ENCODE data around the gene UNC119. TPM values are rescaled to one million over a fixed set of nuclear protein-coding genes. Genes with fewer than 3 reads are reported as not detected.

UNC119 gene
- total RNA-seq, 4 donors from 2014 or later, result 16.1 to 36.3 (median 23.2) TPM

GRCh38 chr17:28501421-28502284 lies 50.8 kb downstream of the UNC119 start:
- no peak for DNase-seq (ENCODE audit: extremely low spot score)
- peaks cover 0 to 23% (median 0%) of the 10 kb centered on the region in 4 donors for H3K27me3 ChIP-seq
- no peak overlapping the region for H3K27ac ChIP-seq (replicated peaks in 1 of 4)
- peaks cover 0 to 6% (median 0%) of the 10 kb centered on the region in 4 donors for H3K4me1 ChIP-seq
- intact Hi-C loops (cut with DNase I), result no loop called here
- H3K4me3 ChIP-seq, result no peak overlapping the region
- H3K36me3 ChIP-seq, result no peaks in the 10 kb centered on the region
- no peak for TF ChIP-seq CTCF (IDR thresholded peaks at IDR 0.05)
- no peak for TF ChIP-seq POLR2A (IDR thresholded peaks at IDR 0.05; ENCODE audit: low read depth)
- no peak for TF ChIP-seq POLR2AphosphoS5 (IDR thresholded peaks at IDR 0.05)
- no peak for TF ChIP-seq EP300 (IDR thresholded peaks at IDR 0.05)
- no peaks in the 10 kb centered on the region for H3K9me3 ChIP-seq
- WGBS, result 75% methylated on average over 1 of the region's 3 CpGs

- H3K36me3 ChIP-seq, result no peaks in the 10 kb centered on the region
- no peak for DNase-seq (ENCODE audit: extremely low spot score)
- no peaks in the 10 kb centered on the region for H3K9me3 ChIP-seq
- 58% methylated on average over 13 of the region's 13 CpGs for WGBS
- no peak overlapping the region for H3K27ac ChIP-seq (replicated peaks in 1 of 4)
- TF ChIP-seq POLR2AphosphoS5 (IDR thresholded peaks at IDR 0.05) (no peak), CTCF (IDR thresholded peaks at IDR 0.05) (no peak), POLR2A (IDR thresholded peaks at IDR 0.05; ENCODE audit: low read depth) (no peak), EP300 (IDR thresholded peaks at IDR 0.05) (no peak)
- intact Hi-C loops (cut with DNase I), result no loop called here
- no peak overlapping the region for H3K4me3 ChIP-seq
- H3K27me3 ChIP-seq, result peaks cover 0 to 23% (median 0%) of the 10 kb centered on the region in 4 donors
- H3K4me1 ChIP-seq, result peaks cover 0 to 6% (median 0%) of the 10 kb centered on the region in 4 donors
Measured at GRCh38 chr17:28500712-28501379, 51.6 kb downstream of the UNC119 start.

- no peak overlapping the region for H3K27ac ChIP-seq (replicated peaks in 1 of 4)
- H3K36me3 ChIP-seq, result no peaks in the 10 kb centered on the region
- WGBS, result 73% methylated on average over 9 of the region's 9 CpGs
- H3K4me3 ChIP-seq, result no peak overlapping the region
- DNase-seq (ENCODE audit: extremely low spot score), result no peak
- peaks cover 0 to 6% (median 0%) of the 10 kb centered on the region in 4 donors for H3K4me1 ChIP-seq
- intact Hi-C loops (cut with DNase I), result no loop called here
- H3K9me3 ChIP-seq, result no peaks in the 10 kb centered on the region
- TF ChIP-seq EP300 (IDR thresholded peaks at IDR 0.05) (no peak), POLR2A (IDR thresholded peaks at IDR 0.05; ENCODE audit: low read depth) (no peak), POLR2AphosphoS5 (IDR thresholded peaks at IDR 0.05) (no peak), CTCF (IDR thresholded peaks at IDR 0.05) (no peak)
- peaks cover 0 to 25% (median 0%) of the 10 kb centered on the region in 4 donors for H3K27me3 ChIP-seq
Measured at GRCh38 chr17:28499684-28500357, 52.6 kb downstream of the UNC119 start.

- DNase-seq (ENCODE audit: extremely low spot score), result no peak
- no peaks in the 10 kb centered on the region for H3K9me3 ChIP-seq
- intact Hi-C loops (cut with DNase I), result no loop called here
- H3K4me1 ChIP-seq, result peaks cover 0 to 6% (median 0%) of the 10 kb centered on the region in 4 donors
- no peak overlapping the region for H3K27ac ChIP-seq (replicated peaks in 1 of 4)
- H3K36me3 ChIP-seq, result no peaks in the 10 kb centered on the region
- TF ChIP-seq EP300 (IDR thresholded peaks at IDR 0.05) (no peak), POLR2A (IDR thresholded peaks at IDR 0.05; ENCODE audit: low read depth) (no peak), CTCF (IDR thresholded peaks at IDR 0.05) (no peak), POLR2AphosphoS5 (IDR thresholded peaks at IDR 0.05) (no peak)
- peaks cover 0 to 30% (median 1%) of the 10 kb centered on the region in 4 donors for H3K27me3 ChIP-seq
- no CpG with 5 or more reads among the region's 9 CpGs for WGBS
- no peak overlapping the region for H3K4me3 ChIP-seq
Measured at GRCh38 chr17:28499364-28499664, 53.1 kb downstream of the UNC119 start.
